ENCODE results near the gene ECI1.

The ECI1 gene

DNA sequence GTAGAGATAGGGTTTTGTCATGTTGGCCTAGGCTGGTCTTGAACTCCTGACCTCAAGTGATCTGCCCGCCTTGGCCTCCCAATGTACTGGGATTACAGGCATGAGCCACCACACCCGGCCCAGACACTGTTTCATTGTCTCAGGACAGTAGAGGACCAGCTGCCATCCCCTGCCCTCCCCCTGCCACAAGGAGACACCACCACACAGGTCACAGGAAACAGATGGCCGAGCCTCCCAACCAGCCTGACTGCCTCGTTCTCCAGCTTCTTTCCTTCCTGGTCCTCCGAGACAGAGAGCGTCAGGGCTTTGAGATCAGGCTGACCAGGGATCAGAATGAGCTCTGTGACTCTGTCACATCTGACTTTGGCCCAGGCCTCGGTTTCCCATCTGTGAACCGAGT is 37.3 kb upstream of the ECI1 start:
- no peak overlapping the region for H3K4me2 ChIP-seq (ENCODE audit: low read length)
- H3K4me1 ChIP-seq (ENCODE audit: control insufficient read depth, low read length): no peaks in the 10 kb centered on the region
- H3K4me3 ChIP-seq (ENCODE audit: low read length): no peak overlapping the region
- H4K20me1 ChIP-seq (ENCODE audit: control insufficient read depth, insufficient read depth, low read depth, low read length): no peaks in the 10 kb centered on the region
- H3K9me3 ChIP-seq (ENCODE audit: control insufficient read depth, insufficient read depth, low read length): no peaks in the 10 kb centered on the region
- no peaks in the 10 kb centered on the region for H3F3A ChIP-seq (ENCODE audit: control insufficient read depth, insufficient read depth)
- H3K27me3 ChIP-seq (ENCODE audit: control insufficient read depth, low read length): no peaks in the 10 kb centered on the region
- H3K36me3 ChIP-seq (ENCODE audit: control insufficient read depth, low read length): no peaks in the 10 kb centered on the region
- H3K79me2 ChIP-seq (ENCODE audit: control insufficient read depth, low read length): no peaks in the 10 kb centered on the region
- TF ChIP-seq, protein P1, sequence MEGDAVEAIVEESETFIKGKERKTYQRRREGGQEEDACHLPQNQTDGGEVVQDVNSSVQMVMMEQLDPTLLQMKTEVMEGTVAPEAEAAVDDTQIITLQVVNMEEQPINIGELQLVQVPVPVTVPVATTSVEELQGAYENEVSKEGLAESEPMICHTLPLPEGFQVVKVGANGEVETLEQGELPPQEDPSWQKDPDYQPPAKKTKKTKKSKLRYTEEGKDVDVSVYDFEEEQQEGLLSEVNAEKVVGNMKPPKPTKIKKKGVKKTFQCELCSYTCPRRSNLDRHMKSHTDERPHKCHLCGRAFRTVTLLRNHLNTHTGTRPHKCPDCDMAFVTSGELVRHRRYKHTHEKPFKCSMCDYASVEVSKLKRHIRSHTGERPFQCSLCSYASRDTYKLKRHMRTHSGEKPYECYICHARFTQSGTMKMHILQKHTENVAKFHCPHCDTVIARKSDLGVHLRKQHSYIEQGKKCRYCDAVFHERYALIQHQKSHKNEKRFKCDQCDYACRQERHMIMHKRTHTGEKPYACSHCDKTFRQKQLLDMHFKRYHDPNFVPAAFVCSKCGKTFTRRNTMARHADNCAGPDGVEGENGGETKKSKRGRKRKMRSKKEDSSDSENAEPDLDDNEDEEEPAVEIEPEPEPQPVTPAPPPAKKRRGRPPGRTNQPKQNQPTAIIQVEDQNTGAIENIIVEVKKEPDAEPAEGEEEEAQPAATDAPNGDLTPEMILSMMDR (IDR thresholded peaks at IDR 0.05; ENCODE audit: low read depth, low read length, poor library complexity, severe bottlenecking): no peak
- TF ChIP-seq EZH2phosphoT487 (IDR thresholded peaks at IDR 0.05; ENCODE audit: borderline replicate concordance, low read length): no peak
- no peak overlapping the region for H3K27ac ChIP-seq (ENCODE audit: low read depth, low read length)
- no peaks in the 10 kb centered on the region for H3K9me2 ChIP-seq (replicated peaks; ENCODE audit: control insufficient read depth, low read length)

DNA sequence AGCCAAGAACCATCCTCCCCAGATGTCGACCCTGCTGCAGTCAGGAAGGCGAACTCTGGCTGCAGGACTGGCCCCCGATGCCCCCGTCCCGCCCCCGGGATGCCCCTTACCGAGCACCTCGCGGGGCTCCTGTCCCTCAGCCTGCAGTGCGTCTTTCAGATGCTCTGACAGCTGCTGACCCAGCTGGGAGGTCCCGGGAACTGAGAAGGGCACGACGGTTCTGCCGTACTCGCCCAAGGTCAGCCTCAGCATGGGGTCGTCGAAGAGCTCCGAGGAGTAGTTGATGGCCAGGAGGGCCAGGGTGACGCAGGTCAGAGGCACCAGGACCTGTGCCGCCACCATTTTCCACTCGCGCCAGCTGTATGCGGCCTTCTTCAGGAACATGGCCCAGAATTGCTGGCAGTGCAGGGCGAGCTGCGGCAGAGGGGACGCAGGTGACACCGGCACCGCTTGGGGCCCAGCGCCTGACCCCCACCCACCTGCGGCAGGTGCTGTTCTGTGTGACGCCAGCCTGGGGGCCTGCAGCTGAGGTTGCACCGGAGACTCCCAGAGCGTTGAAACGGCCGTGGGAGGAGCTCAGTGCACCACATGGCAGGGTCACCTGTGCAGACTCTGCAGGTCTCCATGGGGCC is 36.6 kb upstream of the ECI1 start:
- Histone ChIP-seq H3K9me3 (ENCODE audit: control insufficient read depth, insufficient read depth, low read length) (no peaks in the 10 kb centered on the region), H3K27me3 (ENCODE audit: control insufficient read depth, low read length) (no peaks in the 10 kb centered on the region), H3K9me2 (replicated peaks; ENCODE audit: control insufficient read depth, low read length) (no peaks in the 10 kb centered on the region), H3K36me3 (ENCODE audit: control insufficient read depth, low read length) (no peaks in the 10 kb centered on the region), H3K27ac (ENCODE audit: low read depth, low read length) (no peak overlapping the region), H3K79me2 (ENCODE audit: control insufficient read depth, low read length) (no peaks in the 10 kb centered on the region), H3F3A (ENCODE audit: control insufficient read depth, insufficient read depth) (no peaks in the 10 kb centered on the region), H3K4me1 (ENCODE audit: control insufficient read depth, low read length) (no peaks in the 10 kb centered on the region), H3K4me3 (ENCODE audit: low read length) (no peak overlapping the region), H4K20me1 (ENCODE audit: control insufficient read depth, insufficient read depth, low read depth, low read length) (no peaks in the 10 kb centered on the region), H3K4me2 (ENCODE audit: low read length) (no peak overlapping the region)
- no peak for TF ChIP-seq EZH2phosphoT487 (IDR thresholded peaks at IDR 0.05; ENCODE audit: borderline replicate concordance, low read length)
- TF ChIP-seq, protein P1 (IDR thresholded peaks at IDR 0.05; ENCODE audit: low read depth, low read length, poor library complexity, severe bottlenecking): no peak

DNA sequence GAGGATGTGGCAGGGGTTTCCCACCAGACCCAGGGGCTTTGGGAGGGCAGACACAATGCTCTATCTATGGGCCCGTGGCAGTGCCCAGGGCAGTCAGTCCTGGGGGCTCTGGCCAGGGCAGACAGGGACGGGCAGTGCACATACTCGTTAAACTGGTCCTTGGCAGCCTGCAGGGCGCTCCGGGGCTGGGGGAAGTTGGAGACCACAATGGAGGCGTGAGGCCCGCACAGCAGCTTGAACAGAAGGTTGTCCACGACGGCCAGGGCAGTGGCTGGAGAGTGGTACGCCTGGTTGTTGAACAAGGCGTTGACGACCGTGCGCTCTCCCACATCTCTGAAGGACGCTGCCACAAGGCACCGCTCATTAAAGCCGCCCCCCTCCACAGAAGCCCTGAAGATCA is 35.2 kb upstream of the ECI1 start:
- no peaks in the 10 kb centered on the region for H3K36me3 ChIP-seq (ENCODE audit: control insufficient read depth, low read length)
- no peaks in the 10 kb centered on the region for H3K27me3 ChIP-seq (ENCODE audit: control insufficient read depth, low read length)
- no peak for TF ChIP-seq EZH2phosphoT487 (IDR thresholded peaks at IDR 0.05; ENCODE audit: borderline replicate concordance, low read length)
- TF ChIP-seq, protein P1 (IDR thresholded peaks at IDR 0.05; ENCODE audit: low read depth, low read length, poor library complexity, severe bottlenecking): no peak
- H3K9me2 ChIP-seq (replicated peaks; ENCODE audit: control insufficient read depth, low read length): no peaks in the 10 kb centered on the region
- no peaks in the 10 kb centered on the region for H3K4me1 ChIP-seq (ENCODE audit: control insufficient read depth, low read length)
- H4K20me1 ChIP-seq (ENCODE audit: control insufficient read depth, insufficient read depth, low read depth, low read length): no peaks in the 10 kb centered on the region
- H3K79me2 ChIP-seq (ENCODE audit: control insufficient read depth, low read length): no peaks in the 10 kb centered on the region
- H3K9me3 ChIP-seq (ENCODE audit: control insufficient read depth, insufficient read depth, low read length): no peaks in the 10 kb centered on the region
- H3K27ac ChIP-seq (ENCODE audit: low read depth, low read length): no peak overlapping the region
- no peak overlapping the region for H3K4me2 ChIP-seq (ENCODE audit: low read length)
- H3F3A ChIP-seq (ENCODE audit: control insufficient read depth, insufficient read depth): no peaks in the 10 kb centered on the region
- H3K4me3 ChIP-seq (ENCODE audit: low read length): no peak overlapping the region

All from DOHH2 (cell line).